Bronchial epithelial cell (primary cell): ENCODE measurements around the gene SUGP2. TPM values are rescaled to one million over a fixed set of nuclear protein-coding genes. Genes with fewer than 3 reads are reported as not detected.

Experiments
- DNase-seq: peaks from one replicate; pipeline ENCODE4 v3.0.0-alpha.2; 2010; ENCODE audit warnings: low read depth
- FAIRE-seq: peaks from 2 replicates; lab custom pipeline; 2011; peaks lifted over from hg19 to GRCh38; lab: Jason Lieb, UNC
- H3K27me3 ChIP-seq: 2 replicates; pipeline ENCODE4 v1.5.1; 2011; ENCODE audit warnings: low read length; ENCODE audit not compliant: control insufficient read depth, insufficient read depth
- H3K36me3 ChIP-seq: 2 replicates; pipeline ENCODE4 v1.5.1; 2011; ENCODE audit warnings: low read length; ENCODE audit not compliant: control insufficient read depth, insufficient read depth
- H3K4me3 ChIP-seq: 2 replicates; pipeline ENCODE4 v1.5.1; 2011; ENCODE audit warnings: mild to moderate bottlenecking, low read depth, low read length, control low read depth
- CTCF ChIP-seq: IDR thresholded peaks from 2 replicates; pipeline ENCODE4 v1.5.1; 2011; ENCODE audit warnings: mild to moderate bottlenecking, moderate library complexity, low read length, control low read depth, inconsistent platforms; ENCODE audit not compliant: insufficient read depth, severe bottlenecking
- total RNA-seq: library from RNA; depleted of rRNA; stranded (reverse); fragments of >200 nt; gene quantifications from 2 replicates; pipeline ENCODE4 v1.2.1, GENCODE V29; 2014

Gene SUGP2
- total RNA-seq, 1 donor from 2014 or later, result 21.6 TPM

GRCh38 chr19:19075126-19075525 lies 41.8 kb upstream of the SUGP2 start:
- Histone ChIP-seq H3K27me3 (no peaks in the 10 kb centered on the region), H3K36me3 (no peaks in the 10 kb centered on the region), H3K4me3 (no peak overlapping the region)
- no peak for TF ChIP-seq CTCF
- no peak for FAIRE-seq
- no peak for DNase-seq

- Histone ChIP-seq H3K4me3 (no peak overlapping the region), H3K27me3 (no peaks in the 10 kb centered on the region), H3K36me3 (no peaks in the 10 kb centered on the region)
- no peak for FAIRE-seq
- no peak for DNase-seq
- no peak for TF ChIP-seq CTCF
Measured at GRCh38 chr19:19074196-19074882, 41.0 kb upstream of the SUGP2 start.

- Histone ChIP-seq H3K4me3 (no peak overlapping the region), H3K27me3 (no peaks in the 10 kb centered on the region), H3K36me3 (no peaks in the 10 kb centered on the region)
- no peak for TF ChIP-seq CTCF
- FAIRE-seq (no peak), DNase-seq (no peak)
Measured at GRCh38 chr19:19071897-19072296, 38.6 kb upstream of the SUGP2 start.

- FAIRE-seq, result no peak
Measured at GRCh38 chr19:19068659-19069654, 35.6 kb upstream of the SUGP2 start.

More at GRCh38 chr19:19068659-19069654, 35.6 kb upstream of the SUGP2 start:
- no peak for TF ChIP-seq CTCF
- DNase-seq, result no peak
- H3K27me3 ChIP-seq, result no peaks in the 10 kb centered on the region
- H3K4me3 ChIP-seq, result no peak overlapping the region
- no peaks in the 10 kb centered on the region for H3K36me3 ChIP-seq
